Measurements from ENCODE around the gene CSGALNACT2. TPM values are rescaled to one million over a fixed set of nuclear protein-coding genes. Genes with fewer than 3 reads are reported as not detected.

The CSGALNACT2 gene
- total RNA-seq, 1 donor from 2014 or later = 14.8 TPM

DNA sequence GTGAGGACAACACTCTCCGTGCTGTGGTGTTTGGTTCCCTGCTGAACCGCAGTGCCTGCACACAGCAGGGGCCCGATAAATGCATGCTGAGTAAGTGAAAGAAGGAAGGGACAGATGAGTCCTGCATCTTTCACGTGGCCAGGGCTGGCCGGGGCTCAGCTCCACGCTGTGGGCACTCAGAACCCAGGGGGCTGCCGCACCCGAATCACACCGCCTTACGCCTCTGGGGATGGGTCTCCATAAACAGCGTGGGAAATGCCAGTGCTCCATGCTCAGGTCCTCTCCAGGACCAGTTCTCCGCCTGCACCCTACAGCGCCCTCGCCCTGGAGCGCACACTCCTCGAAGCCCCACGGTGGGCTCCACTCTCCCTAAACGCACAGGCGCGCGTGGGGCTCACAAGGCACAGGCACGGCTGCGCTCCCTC, 90.5 kb downstream of the CSGALNACT2 start:
- no peak overlapping the region for H3K27ac Mint-ChIP-seq
- no peaks in the 10 kb centered on the region for H3K36me3 Mint-ChIP-seq
- peak overlapping the region; percentile 50 for H3K4me3 Mint-ChIP-seq
- TF ChIP-seq, protein P1, sequence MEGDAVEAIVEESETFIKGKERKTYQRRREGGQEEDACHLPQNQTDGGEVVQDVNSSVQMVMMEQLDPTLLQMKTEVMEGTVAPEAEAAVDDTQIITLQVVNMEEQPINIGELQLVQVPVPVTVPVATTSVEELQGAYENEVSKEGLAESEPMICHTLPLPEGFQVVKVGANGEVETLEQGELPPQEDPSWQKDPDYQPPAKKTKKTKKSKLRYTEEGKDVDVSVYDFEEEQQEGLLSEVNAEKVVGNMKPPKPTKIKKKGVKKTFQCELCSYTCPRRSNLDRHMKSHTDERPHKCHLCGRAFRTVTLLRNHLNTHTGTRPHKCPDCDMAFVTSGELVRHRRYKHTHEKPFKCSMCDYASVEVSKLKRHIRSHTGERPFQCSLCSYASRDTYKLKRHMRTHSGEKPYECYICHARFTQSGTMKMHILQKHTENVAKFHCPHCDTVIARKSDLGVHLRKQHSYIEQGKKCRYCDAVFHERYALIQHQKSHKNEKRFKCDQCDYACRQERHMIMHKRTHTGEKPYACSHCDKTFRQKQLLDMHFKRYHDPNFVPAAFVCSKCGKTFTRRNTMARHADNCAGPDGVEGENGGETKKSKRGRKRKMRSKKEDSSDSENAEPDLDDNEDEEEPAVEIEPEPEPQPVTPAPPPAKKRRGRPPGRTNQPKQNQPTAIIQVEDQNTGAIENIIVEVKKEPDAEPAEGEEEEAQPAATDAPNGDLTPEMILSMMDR (IDR thresholded peaks at IDR 0.05; ENCODE audit: unreplicated experiment) = no peak
- peaks cover 88% of the 10 kb centered on the region for H3K27me3 Mint-ChIP-seq (ENCODE audit: low read depth)
- no peaks in the 10 kb centered on the region for H3K9me3 Mint-ChIP-seq
- DNase-seq (ENCODE audit: low spot score in 2 of 2, unreplicated experiment in 2 of 2) = peak; percentile 17 to 38
- H3K4me1 Mint-ChIP-seq = peaks cover 3% of the 10 kb centered on the region

DNA sequence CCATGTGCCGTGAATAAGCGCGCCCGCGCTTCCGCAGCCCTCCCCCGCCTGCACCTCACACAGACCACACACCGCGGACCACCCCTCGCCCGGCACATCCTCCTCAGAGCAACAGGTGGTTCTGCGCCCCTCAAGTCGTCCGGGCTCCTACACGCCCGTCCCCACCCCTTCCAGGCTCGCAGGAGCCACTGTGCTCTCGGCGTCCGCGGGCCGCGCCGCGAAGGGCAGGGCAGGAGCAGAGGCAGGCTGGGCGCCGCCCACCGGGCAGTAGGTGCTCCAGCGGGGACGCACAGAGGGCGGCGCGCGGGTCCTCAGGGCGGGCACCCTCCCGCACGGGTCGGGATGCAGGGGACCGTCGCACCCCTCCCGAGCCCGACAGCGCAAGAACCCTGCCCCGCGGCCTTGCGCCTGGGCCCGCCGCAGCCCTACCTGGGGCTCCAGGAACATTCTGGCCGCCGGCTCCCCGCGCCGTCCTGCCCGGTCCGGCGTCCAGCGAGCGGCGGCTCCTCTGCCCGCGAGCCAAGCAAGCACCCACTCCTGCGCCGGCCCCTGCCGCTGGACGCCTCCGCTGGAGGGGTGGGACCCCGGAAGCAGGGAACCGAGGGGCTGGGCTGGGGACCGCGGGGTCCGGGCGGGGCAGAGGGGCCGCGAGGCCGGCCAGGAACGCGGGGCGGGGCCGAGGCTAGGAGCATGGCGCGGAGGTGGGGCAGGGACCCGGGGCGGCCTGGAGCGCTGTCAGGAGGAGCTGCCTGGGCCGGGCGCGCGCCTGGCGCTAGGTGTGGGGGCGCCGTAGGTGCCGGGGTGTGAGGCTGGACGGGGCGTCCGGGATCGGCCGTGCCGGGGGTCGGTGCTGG, 91.2 kb downstream of the CSGALNACT2 start:
- Mint-ChIP-seq H3K4me3 (peak overlapping the region; percentile 50), H3K27me3 (ENCODE audit: low read depth) (peaks cover 89% of the 10 kb centered on the region), H3K36me3 (no peaks in the 10 kb centered on the region), H3K4me1 (peaks cover 3% of the 10 kb centered on the region), H3K9me3 (no peaks in the 10 kb centered on the region), H3K27ac (no peak overlapping the region)
- TF ChIP-seq, protein P1 (IDR thresholded peaks at IDR 0.05; ENCODE audit: unreplicated experiment) = no peak
- DNase-seq (ENCODE audit: low spot score in 2 of 2, unreplicated experiment in 2 of 2) = peak; percentile 18 to 46

DNA sequence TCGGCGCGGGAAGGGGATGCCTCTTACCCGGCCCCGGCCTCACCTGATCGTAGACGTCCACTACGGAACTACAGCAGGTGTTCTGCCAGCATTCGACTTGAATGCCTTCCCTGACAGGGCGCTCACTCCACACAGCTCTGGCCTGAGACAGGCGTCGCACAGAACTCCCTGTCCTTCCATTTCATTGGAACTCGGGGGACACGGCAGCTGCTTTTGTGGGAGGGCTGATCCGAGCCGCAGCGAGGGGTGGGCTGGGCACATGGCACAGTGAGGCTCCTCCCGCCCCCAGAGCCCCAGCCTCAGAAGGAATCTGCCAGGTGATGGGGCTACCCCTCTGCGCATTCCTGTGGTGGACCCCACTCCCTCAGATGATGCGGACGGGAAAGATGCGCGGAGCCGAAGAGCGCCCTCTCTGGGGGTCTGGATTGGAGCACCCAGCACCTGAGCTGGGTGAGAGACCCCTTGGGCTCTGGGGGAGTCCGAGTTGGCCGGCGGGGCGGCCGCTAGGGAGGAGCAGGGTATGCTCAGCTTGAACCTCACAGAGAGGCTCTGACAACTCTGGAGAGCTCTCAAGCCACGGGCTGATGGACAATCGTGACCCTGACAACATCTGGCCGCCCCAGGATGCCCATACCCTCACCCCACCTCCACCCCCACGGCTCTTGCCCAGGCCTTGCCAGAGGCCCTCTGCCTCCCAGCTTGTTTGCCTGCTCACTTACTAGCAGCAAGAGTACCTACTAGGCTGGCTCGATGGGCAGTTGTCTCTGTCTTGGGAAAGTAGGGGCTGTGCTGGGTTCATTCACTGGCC, 92.1 kb downstream of the CSGALNACT2 start:
- Mint-ChIP-seq H3K27ac (no peak overlapping the region), H3K4me1 (peaks cover 3% of the 10 kb centered on the region), H3K36me3 (no peaks in the 10 kb centered on the region), H3K9me3 (no peaks in the 10 kb centered on the region), H3K4me3 (peak overlapping the region; percentile 8), H3K27me3 (ENCODE audit: low read depth) (peaks cover 89% of the 10 kb centered on the region)
- TF ChIP-seq, protein P1 (IDR thresholded peaks at IDR 0.05; ENCODE audit: unreplicated experiment) = no peak
- peak; percentile 13 to 31 for DNase-seq (ENCODE audit: low spot score in 2 of 2, unreplicated experiment in 2 of 2)

DNA sequence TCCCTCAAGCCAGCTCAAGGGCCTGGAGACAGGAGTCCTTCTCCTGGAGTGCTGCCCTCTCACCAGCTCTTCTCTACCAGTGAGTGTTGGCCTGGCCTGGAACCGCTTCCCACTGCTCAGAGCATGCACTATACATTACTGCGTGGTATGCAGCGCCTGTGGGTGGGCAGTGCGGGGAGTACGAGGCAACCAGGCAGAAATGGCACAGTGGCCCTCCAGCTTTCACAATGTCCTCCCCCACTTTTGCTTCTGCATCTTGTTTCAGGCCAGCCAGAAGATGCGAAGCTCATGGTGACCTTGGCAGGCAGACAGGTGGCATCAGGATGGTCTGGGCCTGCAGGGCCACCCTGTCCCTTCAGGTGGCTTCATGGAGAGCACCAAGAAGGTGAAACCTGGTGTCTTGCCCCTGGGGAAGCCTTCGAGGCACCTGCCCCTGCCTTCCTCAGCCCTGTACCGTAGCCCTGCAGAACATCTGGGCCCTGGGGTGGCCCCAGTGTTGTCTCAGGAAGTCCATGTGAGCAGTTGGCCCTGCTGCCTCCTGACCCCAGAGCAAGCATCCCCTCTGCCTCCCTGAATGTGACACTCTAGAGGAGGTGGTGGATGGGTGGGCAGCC, 92.8 kb downstream of the CSGALNACT2 start:
- TF ChIP-seq, protein P1 (IDR thresholded peaks at IDR 0.05; ENCODE audit: unreplicated experiment) = no peak
- peak in 1 of 2 experiments; percentile 25 for DNase-seq (ENCODE audit: low spot score in 2 of 2, unreplicated experiment in 2 of 2)
- H3K27me3 Mint-ChIP-seq (ENCODE audit: low read depth) = peaks cover 87% of the 10 kb centered on the region

DNA sequence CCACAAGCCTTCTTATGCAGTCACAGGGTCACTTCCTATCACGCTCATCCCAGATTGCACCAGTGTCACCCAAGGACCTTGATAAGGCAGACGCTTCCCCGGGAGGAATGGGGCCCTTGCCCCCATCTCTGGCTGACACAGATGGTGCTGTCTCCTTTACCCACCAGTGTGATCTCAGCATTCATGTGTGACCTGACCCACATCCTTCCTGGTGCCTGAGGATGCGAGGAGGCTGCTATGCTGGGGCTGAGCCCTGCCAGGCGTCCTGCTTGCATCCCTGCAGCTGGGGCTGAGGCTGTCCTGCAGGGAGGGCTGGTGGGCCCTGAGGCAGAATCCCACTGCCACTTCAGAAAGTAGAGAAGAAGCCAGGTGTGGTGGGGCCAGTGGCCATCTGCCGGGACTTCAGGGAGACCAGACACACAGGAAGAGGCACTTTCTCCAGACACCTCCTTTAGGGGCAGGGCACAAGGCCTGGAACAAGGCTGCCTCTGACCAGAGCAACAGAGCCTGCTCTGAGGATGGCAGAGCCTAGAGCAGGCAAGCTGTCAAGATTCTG, 93.4 kb downstream of the CSGALNACT2 start:
- Mint-ChIP-seq H3K27me3 (ENCODE audit: low read depth) (peaks cover 86% of the 10 kb centered on the region), H3K4me1 (peaks cover 3% of the 10 kb centered on the region), H3K36me3 (no peaks in the 10 kb centered on the region), H3K9me3 (no peaks in the 10 kb centered on the region), H3K27ac (no peak overlapping the region), H3K4me3 (no peak overlapping the region)
- peak in 1 of 2 experiments; percentile 20 for DNase-seq (ENCODE audit: low spot score in 2 of 2, unreplicated experiment in 2 of 2)
- TF ChIP-seq, protein P1 (IDR thresholded peaks at IDR 0.05; ENCODE audit: unreplicated experiment) = no peak

More for the DNA sequence above, 92.8 kb downstream of the CSGALNACT2 start:
- Mint-ChIP-seq H3K9me3 (no peaks in the 10 kb centered on the region), H3K36me3 (no peaks in the 10 kb centered on the region), H3K27ac (no peak overlapping the region), H3K4me1 (peaks cover 3% of the 10 kb centered on the region), H3K4me3 (no peak overlapping the region)
